Measurements from ENCODE around the gene MTHFD1L.

MTHFD1L gene

GRCh38 chr6:150880336-150880735 is 14.8 kb downstream of the MTHFD1L start:
- peaks cover 34% of the 10 kb centered on the region for H3K36me3 ChIP-seq
- no peak overlapping the region for H3K27ac ChIP-seq
- no peaks in the 10 kb centered on the region for H3K27me3 ChIP-seq (ENCODE audit: insufficient read depth, low read depth, severe bottlenecking)
- no peaks in the 10 kb centered on the region for H3K9me3 ChIP-seq (ENCODE audit: severe bottlenecking)
- no peak for TF ChIP-seq CTCF (IDR thresholded peaks at IDR 0.05; ENCODE audit: low read depth, low read length)
- no peak overlapping the region for H3K4me3 ChIP-seq (ENCODE audit: low read depth, low read length)
- DNase-seq, result no peak

- TF ChIP-seq CTCF (IDR thresholded peaks at IDR 0.05; ENCODE audit: low read depth, low read length), result no peak
- Histone ChIP-seq H3K27ac (no peak overlapping the region), H3K27me3 (ENCODE audit: insufficient read depth, low read depth, severe bottlenecking) (no peaks in the 10 kb centered on the region), H3K4me3 (ENCODE audit: low read depth, low read length) (no peak overlapping the region), H3K9me3 (ENCODE audit: severe bottlenecking) (no peaks in the 10 kb centered on the region), H3K36me3 (peaks cover 41% of the 10 kb centered on the region)
- DNase-seq, result no peak
Observed at GRCh38 chr6:150881911-150882481, 16.5 kb downstream of the MTHFD1L start.

GRCh38 chr6:150883521-150883920 is 18.0 kb downstream of the MTHFD1L start:
- no peaks in the 10 kb centered on the region for H3K9me3 ChIP-seq (ENCODE audit: severe bottlenecking)
- no peak overlapping the region for H3K27ac ChIP-seq
- no peak for DNase-seq
- no peak overlapping the region for H3K4me3 ChIP-seq (ENCODE audit: low read depth, low read length)
- H3K27me3 ChIP-seq (ENCODE audit: insufficient read depth, low read depth, severe bottlenecking), result no peaks in the 10 kb centered on the region
- TF ChIP-seq CTCF (IDR thresholded peaks at IDR 0.05; ENCODE audit: low read depth, low read length), result no peak
- H3K36me3 ChIP-seq, result peaks cover 48% of the 10 kb centered on the region

GRCh38 chr6:150886155-150886554 is 20.7 kb downstream of the MTHFD1L start:
- H3K9me3 ChIP-seq (ENCODE audit: severe bottlenecking), result no peaks in the 10 kb centered on the region
- no peak for DNase-seq
- H3K27me3 ChIP-seq (ENCODE audit: insufficient read depth, low read depth, severe bottlenecking), result no peaks in the 10 kb centered on the region
- no peak overlapping the region for H3K4me3 ChIP-seq (ENCODE audit: low read depth, low read length)
- no peak overlapping the region for H3K27ac ChIP-seq
- peaks cover 57% of the 10 kb centered on the region for H3K36me3 ChIP-seq
- TF ChIP-seq CTCF (IDR thresholded peaks at IDR 0.05; ENCODE audit: low read depth, low read length), result no peak

- Histone ChIP-seq H3K27me3 (ENCODE audit: insufficient read depth, low read depth, severe bottlenecking) (no peaks in the 10 kb centered on the region), H3K4me3 (ENCODE audit: low read depth, low read length) (no peak overlapping the region), H3K36me3 (peaks cover 56% of the 10 kb centered on the region), H3K9me3 (ENCODE audit: severe bottlenecking) (no peaks in the 10 kb centered on the region), H3K27ac (no peak overlapping the region)
- DNase-seq, result no peak
- no peak for TF ChIP-seq CTCF (IDR thresholded peaks at IDR 0.05; ENCODE audit: low read depth, low read length)
Observed at GRCh38 chr6:150887978-150888563, 22.6 kb downstream of the MTHFD1L start.

GRCh38 chr6:150890346-150890745 is 24.8 kb downstream of the MTHFD1L start:
- no peak overlapping the region for H3K4me3 ChIP-seq (ENCODE audit: low read depth, low read length)
- H3K9me3 ChIP-seq (ENCODE audit: severe bottlenecking), result no peaks in the 10 kb centered on the region
- no peak for TF ChIP-seq CTCF (IDR thresholded peaks at IDR 0.05; ENCODE audit: low read depth, low read length)
- H3K27me3 ChIP-seq (ENCODE audit: insufficient read depth, low read depth, severe bottlenecking), result no peaks in the 10 kb centered on the region
- H3K27ac ChIP-seq, result no peak overlapping the region
- DNase-seq, result no peak
- peaks cover 37% of the 10 kb centered on the region for H3K36me3 ChIP-seq

All from WERI-Rb-1 (cell line).